Activated B cell treated with CpG ODN at 0.5 μM for 24 hours (primary cell): ENCODE measurements around the gene MAP2K3. TPM values are rescaled to one million over a fixed set of nuclear protein-coding genes. Genes with fewer than 3 reads are reported as not detected.

Experiments
- ATAC-seq: fragments of 200-7000 bp; cut with Tn5 transposase; one replicate; pipeline ENCODE4 v1.10.0; 2021; ENCODE audit warnings: low read depth, mild to moderate bottlenecking, moderate library complexity
- CTCF ChIA-PET: fragments of 350-600 bp; sonication (Branson Sonifier 250); formaldehyde crosslinking; loops from one replicate; lab custom pipeline; 2021; ENCODE audit warnings: antibody characterized with exemption; lab: Charles Lee
- POLR2A ChIA-PET: fragments of 350-600 bp; sonication (Branson Sonifier 250); formaldehyde crosslinking; loops from one replicate; lab custom pipeline; 2021; ENCODE audit warnings: antibody characterized with exemption; lab: Charles Lee
- DNase-seq: peaks from one replicate; pipeline ENCODE4 v3.0.0; 2022
- H3K27ac Mint-ChIP-seq: one replicate; pipeline ENCODE4 v1.8.0; 2020; ENCODE audit warnings: mixed read lengths
- H3K27me3 Mint-ChIP-seq: one replicate; pipeline ENCODE4 v1.8.0; 2021; ENCODE audit warnings: mixed read lengths
- H3K36me3 Mint-ChIP-seq: one replicate; pipeline ENCODE4 v1.8.0; 2021; ENCODE audit warnings: low read depth, mixed read lengths
- H3K4me1 Mint-ChIP-seq: one replicate; pipeline ENCODE4 v1.8.0; 2021; ENCODE audit warnings: mixed read lengths
- H3K4me3 Mint-ChIP-seq: one replicate; pipeline ENCODE4 v1.8.0; 2020; ENCODE audit warnings: mild to moderate bottlenecking, mixed read lengths
- H3K9me3 Mint-ChIP-seq: one replicate; pipeline ENCODE4 v1.8.0; 2020; ENCODE audit warnings: mixed read lengths
- CTCF ChIP-seq: fragments of 200-600 bp; IDR thresholded peaks from one replicate; pipeline ENCODE4 v1.8.0; 2022; ENCODE audit warnings: antibody characterized with exemption, mild to moderate bottlenecking
- intact Hi-C: fragments of 100-400 bp; cut with micrococcal nuclease; formaldehyde crosslinking; loops from one replicate; pipeline ENCODE4 v1.15.1; 2024
- total RNA-seq: library from RNA; stranded (reverse); gene quantifications from 2 replicates; pipeline ENCODE4 v1.2.3, GENCODE V29; 2022

Gene MAP2K3
- total RNA-seq, 1 donor from 2014 or later = 81.1 TPM

GRCh38 chr17:21246698-21247097, 37.8 kb upstream of the MAP2K3 start:
- Mint-ChIP-seq H3K27ac (no peak overlapping the region), H3K4me1 (peaks cover 2% of the 10 kb centered on the region), H3K4me3 (no peak overlapping the region), H3K9me3 (no peaks in the 10 kb centered on the region), H3K36me3 (no peaks in the 10 kb centered on the region), H3K27me3 (no peaks in the 10 kb centered on the region)
- ChIA-PET CTCF (no interaction called here), POLR2A (no interaction called here)
- intact Hi-C loops = no loop called here
- ATAC-seq (no peak), DNase-seq (no peak)
- no peak for TF ChIP-seq CTCF

GRCh38 chr17:21247552-21248258, 36.8 kb upstream of the MAP2K3 start:
- no peak for TF ChIP-seq CTCF
- no peak overlapping the region for H3K4me3 Mint-ChIP-seq
- H3K9me3 Mint-ChIP-seq = no peaks in the 10 kb centered on the region
- intact Hi-C loops = no loop called here
- H3K36me3 Mint-ChIP-seq = no peaks in the 10 kb centered on the region
- ChIA-PET POLR2A (no interaction called here), CTCF (no interaction called here)
- ATAC-seq (no peak), DNase-seq (no peak)
- H3K4me1 Mint-ChIP-seq = peaks cover 9% of the 10 kb centered on the region
- no peak overlapping the region for H3K27ac Mint-ChIP-seq
- no peaks in the 10 kb centered on the region for H3K27me3 Mint-ChIP-seq

- Mint-ChIP-seq H3K27ac (no peak overlapping the region), H3K27me3 (no peaks in the 10 kb centered on the region), H3K4me1 (peaks cover 11% of the 10 kb centered on the region), H3K4me3 (no peak overlapping the region), H3K36me3 (no peaks in the 10 kb centered on the region), H3K9me3 (no peaks in the 10 kb centered on the region)
- DNase-seq (no peak), ATAC-seq (no peak)
- CTCF ChIA-PET = no interaction called here
- intact Hi-C loops = no loop called here
- no peak for TF ChIP-seq CTCF
- POLR2A ChIA-PET = no interaction called here
Measured at GRCh38 chr17:21248500-21248899, 36.0 kb upstream of the MAP2K3 start.

- H3K27me3 Mint-ChIP-seq = no peaks in the 10 kb centered on the region
- ChIA-PET CTCF (interaction anchor here (0.9 kb wide), 1 partner anchor 27 kb away, joined by 3 read pairs; no protein-coding TSS in a partner anchor), POLR2A (no interaction called here)
- TF ChIP-seq CTCF = no peak
- peaks cover 18% of the 10 kb centered on the region for H3K4me1 Mint-ChIP-seq
- H3K9me3 Mint-ChIP-seq = no peaks in the 10 kb centered on the region
- DNase-seq (no peak), ATAC-seq (no peak)
- no peak overlapping the region for H3K27ac Mint-ChIP-seq
- intact Hi-C loops = no loop called here
- no peaks in the 10 kb centered on the region for H3K36me3 Mint-ChIP-seq
- H3K4me3 Mint-ChIP-seq = no peak overlapping the region
Measured at GRCh38 chr17:21249086-21249795, 35.3 kb upstream of the MAP2K3 start.

- ATAC-seq = no peak
- Mint-ChIP-seq H3K4me1 (peaks cover 21% of the 10 kb centered on the region), H3K27me3 (no peaks in the 10 kb centered on the region), H3K4me3 (no peak overlapping the region), H3K9me3 (no peaks in the 10 kb centered on the region), H3K36me3 (no peaks in the 10 kb centered on the region), H3K27ac (no peak overlapping the region)
- POLR2A ChIA-PET = no interaction called here
- intact Hi-C loops = no loop called here
- TF ChIP-seq CTCF = no peak
- CTCF ChIA-PET = interaction anchor here (0.9 kb wide), 1 partner anchor 26 kb away, joined by 3 read pairs; no protein-coding TSS in a partner anchor
- DNase-seq = no peak
Measured at GRCh38 chr17:21249920-21250703, 34.4 kb upstream of the MAP2K3 start.
